ENCODE results near the gene CDH24. TPM values are rescaled to one million over a fixed set of nuclear protein-coding genes. Genes with fewer than 3 reads are reported as not detected.
A peak's percentile ranks its signal among the peaks of the same experiment; 100 is the strongest.

CDH24 gene
- polyA plus RNA-seq (ENCODE audit: insufficient read length in 12 of 12): 10 to 100 TPM in 2 of 12 donors, 1 to 10 TPM in 9, not detected in 1; 2.3 to 12.5 (median 3.7) TPM
- long read RNA-seq, donor 1, partial matches to known transcripts: 6 of 8 reads
- long read RNA-seq, donor 1, other reads (novel, unspliced or antisense): 0 of 8 reads
- long read RNA-seq, donor 2: 0 reads
- long read RNA-seq, donor 3, partial matches to known transcripts: 0 of 1 reads
- long read RNA-seq, donor 3, other reads (novel, unspliced or antisense): 0 of 1 reads
- long read RNA-seq, donor 4: 0 reads
- long read RNA-seq, donor 5: 0 reads
- long read RNA-seq, donor 6, partial matches to known transcripts: 0 of 1 reads
- long read RNA-seq, donor 6, other reads (novel, unspliced or antisense): 0 of 1 reads
- long read RNA-seq, donor 7: 0 reads
- long read RNA-seq, donor 8: 0 reads
- long read RNA-seq, donor 9: 0 reads
- long read RNA-seq, donor 10: 0 reads
- long read RNA-seq, donor 11: 0 reads

- peak; percentile 74 for DNase-seq
Observed at GRCh38 chr14:23056956-23057756, at the start of gene CDH24. Gene CDH24 (minus strand): TSS chr14:23057520. CDS start chr14:23055733, 1,787 bp downstream.

GRCh38 chr14:23106747-23107045 lies 49.4 kb upstream of the CDH24 start:
- no peak for DNase-seq

GRCh38 chr14:23105348-23105824 lies 48.1 kb upstream of the CDH24 start:
- DNase-seq: no peak

- DNase-seq: no peak
Observed at GRCh38 chr14:23104591-23105347, 47.4 kb upstream of the CDH24 start, which contains the start of gene CIROP. Gene CIROP (minus strand): TSS chr14:23104989. CDS start chr14:23104920, 69 bp downstream.

- no peak for DNase-seq
Observed at GRCh38 chr14:23104070-23104590, 46.8 kb upstream of the CDH24 start.

- DNase-seq: no peak
Observed at GRCh38 chr14:23103581-23103980, 46.3 kb upstream of the CDH24 start.

GRCh38 chr14:23102801-23103200 lies 45.5 kb upstream of the CDH24 start:
- DNase-seq: no peak

- DNase-seq: no peak
Observed at GRCh38 chr14:23101986-23102625, 44.8 kb upstream of the CDH24 start.

GRCh38 chr14:23101213-23101970 lies 44.1 kb upstream of the CDH24 start:
- no peak for DNase-seq

GRCh38 chr14:23099212-23099861 lies 42.0 kb upstream of the CDH24 start:
- DNase-seq: no peak

GRCh38 chr14:23097786-23098185 lies 40.5 kb upstream of the CDH24 start:
- no peak for DNase-seq

GRCh38 chr14:23095196-23096108 lies 38.1 kb upstream of the CDH24 start, which contains the start of gene C14orf119:
Gene C14orf119 (plus strand): TSS chr14:23095505. CDS start chr14:23097659, 2,154 bp downstream.
- peak; percentile 100 for DNase-seq

- DNase-seq: peak; percentile 87
Observed at GRCh38 chr14:23094666-23095195, 37.4 kb upstream of the CDH24 start, which contains the start of gene ACIN1. Gene ACIN1 (minus strand): TSS chr14:23095136. CDS start chr14:23095112, 24 bp downstream.

- no peak for DNase-seq
Observed at GRCh38 chr14:23093991-23094665, 36.8 kb upstream of the CDH24 start.

GRCh38 chr14:23093526-23093925 lies 36.2 kb upstream of the CDH24 start:
- DNase-seq: no peak

GRCh38 chr14:23093104-23093503 lies 35.8 kb upstream of the CDH24 start:
- DNase-seq: no peak
